ENCODE data around the gene MAP7.

- TF ChIP-seq CTCF (IDR thresholded peaks at IDR 0.05): no peak
- no peak for TF ChIP-seq POLR2A (IDR thresholded peaks at IDR 0.05)
These were observed 39.4 kb downstream of the MAP7 start for GRCh38 chr6:136510782-136511181.

All from esophagus squamous epithelium (tissue), 4 donors.